AG08396 (cell line): ENCODE measurements around the gene MIDN.

Experiments used
- DNase-seq: peaks from one replicate; pipeline ENCODE4 v3.0.0; 2012; ENCODE audit warnings: low spot score, mixed read lengths

The MIDN gene

DNA sequence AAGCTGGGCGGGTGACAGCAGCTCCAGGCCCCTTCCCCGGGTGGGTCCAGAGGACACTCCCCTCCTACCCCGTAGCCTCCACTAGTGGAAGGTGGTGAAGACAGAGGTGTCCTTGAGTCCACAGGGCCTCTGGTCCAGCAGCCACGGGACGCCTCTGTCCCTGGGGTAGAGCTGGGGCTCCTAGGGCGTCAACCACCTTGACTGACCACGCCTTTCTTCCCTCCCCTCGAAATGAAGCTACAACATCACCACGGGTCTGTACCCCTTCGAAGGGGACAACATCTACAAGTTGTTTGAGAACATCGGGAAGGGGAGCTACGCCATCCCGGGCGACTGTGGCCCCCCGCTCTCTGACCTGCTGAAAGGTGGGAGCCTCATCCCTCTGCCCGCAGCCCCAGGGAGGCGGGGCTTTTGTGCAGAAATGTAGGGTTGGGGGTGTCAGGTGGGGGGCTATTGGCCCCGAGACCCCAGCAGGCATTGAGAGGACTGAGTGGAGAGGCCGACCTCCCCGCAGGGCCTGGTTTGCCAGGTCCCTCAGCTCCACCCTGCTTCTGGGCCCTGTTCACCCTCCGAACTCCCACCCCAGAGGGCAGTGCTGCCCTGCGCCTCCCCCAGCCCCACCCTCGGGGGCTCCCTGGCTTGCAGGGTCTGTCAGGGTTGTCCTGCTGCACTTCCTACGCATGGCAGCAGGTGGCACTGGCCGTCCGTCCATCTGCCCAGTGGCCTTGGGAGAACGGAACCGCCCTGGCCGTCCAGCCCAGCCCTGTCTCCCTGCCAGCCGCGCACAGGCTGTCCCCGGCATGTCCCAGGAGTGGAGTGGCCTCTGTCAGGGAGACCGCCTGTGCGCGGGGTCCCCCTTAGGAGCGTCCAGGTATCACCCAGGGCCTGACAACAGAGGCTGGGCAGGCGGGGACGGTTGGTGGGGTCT lies 27.1 kb upstream of the MIDN start:
- DNase-seq, result peak; percentile 90

DNA sequence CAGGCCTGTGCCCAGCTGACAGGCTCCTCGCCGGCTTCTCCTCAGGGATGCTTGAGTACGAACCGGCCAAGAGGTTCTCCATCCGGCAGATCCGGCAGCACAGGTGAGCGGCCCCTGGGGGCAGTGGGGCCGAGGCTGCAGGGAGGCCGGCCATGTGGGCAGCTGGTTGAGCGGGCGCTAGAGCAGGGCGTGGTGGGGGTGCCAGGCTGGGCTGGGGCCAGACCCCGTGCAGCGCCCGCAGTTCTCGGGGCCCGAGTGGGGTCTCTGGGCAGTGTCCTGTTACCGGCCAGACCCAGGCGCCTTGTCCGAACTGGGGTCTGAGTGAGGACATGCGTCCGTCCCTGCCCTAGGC lies 26.5 kb upstream of the MIDN start:
- no peak for DNase-seq

- no peak for DNase-seq
These were observed 26.0 kb upstream of the MIDN start for GRCh38 chr19:1222394-1222793.

- DNase-seq, result peak; percentile 69
These were observed 25.1 kb upstream of the MIDN start for GRCh38 chr19:1223018-1223855.

- DNase-seq, result no peak
These were observed 24.1 kb upstream of the MIDN start for GRCh38 chr19:1224047-1224825.

- DNase-seq, result no peak
These were observed 23.5 kb upstream of the MIDN start for GRCh38 chr19:1224847-1225246.

DNA sequence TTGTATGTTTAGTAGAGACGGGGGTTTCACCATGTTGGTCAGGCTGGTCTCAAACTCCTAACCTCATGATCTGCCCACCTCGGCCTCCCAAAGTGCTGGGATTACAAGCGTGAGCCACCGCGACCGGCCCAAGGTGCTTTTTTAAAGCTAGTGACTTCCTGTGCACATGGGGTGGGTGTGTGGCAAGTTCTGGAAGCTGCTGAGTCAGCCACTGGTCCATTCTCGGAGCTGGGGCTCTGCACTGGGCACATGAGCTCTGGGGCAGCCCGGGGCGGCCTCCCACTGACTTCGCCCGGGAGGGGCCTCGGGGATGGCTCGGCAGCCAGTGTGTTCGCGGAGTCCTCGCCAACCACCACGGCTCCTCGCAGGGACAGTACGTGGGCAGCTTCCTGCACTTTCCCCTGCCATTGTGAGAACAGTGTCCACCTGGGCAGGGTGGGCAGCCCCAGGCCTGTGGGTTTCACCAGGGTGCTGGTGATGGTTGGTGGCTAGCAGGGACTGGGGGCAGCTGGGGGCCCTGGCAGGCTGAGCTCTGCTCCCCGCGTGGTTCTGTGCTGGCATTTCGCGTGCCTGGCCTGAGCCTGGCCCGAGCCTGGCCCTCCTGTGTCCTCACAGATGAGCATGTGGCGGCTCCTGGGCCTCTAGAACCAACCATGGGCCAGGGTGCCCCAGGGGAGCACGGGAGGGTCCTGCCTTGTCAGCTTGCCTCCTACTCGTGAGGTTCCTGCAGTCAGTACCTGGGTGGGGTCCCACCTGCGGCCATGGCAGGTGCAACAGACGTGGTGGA lies 22.8 kb upstream of the MIDN start:
- DNase-seq, result no peak

GRCh38 chr19:1226227-1226518 lies 22.2 kb upstream of the MIDN start:
- DNase-seq, result no peak

GRCh38 chr19:1226522-1227303 lies 21.7 kb upstream of the MIDN start:
- no peak for DNase-seq

GRCh38 chr19:1227304-1228054 lies 20.9 kb upstream of the MIDN start:
- no peak for DNase-seq

- no peak for DNase-seq
These were observed 20.0 kb upstream of the MIDN start for GRCh38 chr19:1228161-1228957.

DNA sequence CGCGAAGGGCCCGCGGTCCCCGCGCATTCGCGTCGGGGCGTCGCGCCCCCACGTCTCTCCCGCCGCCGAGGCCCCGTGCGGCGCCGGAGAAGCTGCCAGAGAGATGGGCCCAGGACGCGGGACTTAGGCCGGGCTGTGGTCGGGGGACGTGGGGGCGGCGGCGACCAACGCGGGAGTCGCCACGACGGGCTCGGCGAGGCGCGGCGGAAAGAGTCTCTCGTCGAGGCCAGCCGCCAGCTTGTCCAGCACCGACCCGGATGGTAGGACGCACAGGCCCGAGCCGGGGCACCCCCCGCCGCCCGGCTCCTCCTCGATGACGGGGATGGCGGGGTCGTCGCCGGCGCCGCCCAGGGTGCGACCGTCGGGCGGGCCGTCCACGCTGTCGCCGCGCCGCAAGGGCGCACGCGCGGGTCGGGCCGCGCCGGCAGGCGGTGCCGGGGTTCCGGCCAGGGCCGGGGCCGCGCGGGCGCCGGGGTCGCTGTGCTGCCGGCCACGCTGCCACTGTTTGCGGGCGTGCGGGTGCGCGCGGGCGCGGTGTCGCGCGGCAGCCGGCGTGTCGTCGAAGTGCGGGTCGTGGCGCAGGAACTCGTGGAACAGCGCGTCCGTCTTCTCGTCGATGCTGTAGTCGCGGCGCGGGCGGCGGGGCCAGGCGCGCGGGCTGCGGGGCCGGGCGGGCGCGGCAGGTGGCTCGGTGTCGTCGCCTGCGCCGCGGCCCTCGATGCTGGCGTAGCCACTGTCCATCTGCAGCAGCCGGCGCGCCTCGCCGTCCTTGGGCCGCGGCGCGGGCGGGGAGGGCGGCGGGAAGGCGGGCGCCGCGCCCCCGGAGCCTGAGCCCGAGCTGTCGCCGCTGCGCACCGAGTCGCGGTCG lies 19.1 kb upstream of the MIDN start:
- DNase-seq, result no peak

- DNase-seq, result no peak
These were observed 18.2 kb upstream of the MIDN start for GRCh38 chr19:1229924-1230782.

DNA sequence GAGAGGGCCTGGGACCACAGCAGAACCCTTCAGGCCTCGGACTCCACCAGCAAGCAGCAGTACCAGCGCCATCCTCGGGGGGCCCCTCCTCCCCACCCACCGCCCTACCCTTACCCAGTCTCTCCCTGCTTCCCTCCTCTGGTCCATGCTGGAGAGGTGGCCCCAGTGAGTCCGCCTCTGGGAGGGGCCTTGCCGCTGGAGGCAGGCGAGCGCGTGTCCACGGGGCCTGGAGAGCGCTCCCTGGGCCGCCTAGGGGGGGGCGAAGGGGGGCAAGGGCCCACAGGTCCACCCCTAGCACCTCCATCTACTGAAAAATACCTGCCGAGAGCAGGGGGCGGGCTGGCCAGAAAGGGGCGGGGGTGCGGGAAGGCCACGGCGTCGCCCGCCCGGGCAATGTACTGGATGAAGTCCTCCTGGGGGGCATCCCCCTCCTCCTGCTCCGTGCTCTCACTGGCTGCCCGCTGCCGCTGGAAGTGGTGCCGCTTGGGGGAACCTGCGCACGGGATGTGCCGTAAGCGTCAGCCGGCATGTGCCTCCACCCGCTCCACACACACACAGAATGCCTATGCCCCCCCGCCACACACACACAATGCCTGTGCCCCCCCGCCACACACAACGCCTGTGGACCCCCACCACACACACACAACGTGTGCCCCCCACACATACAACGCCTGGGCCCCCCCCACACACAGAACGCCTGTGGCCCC lies 17.4 kb upstream of the MIDN start:
- no peak for DNase-seq

GRCh38 chr19:1231729-1232637 lies 16.4 kb upstream of the MIDN start:
- no peak for DNase-seq

GRCh38 chr19:1232652-1233072 lies 15.7 kb upstream of the MIDN start:
- DNase-seq, result peak; percentile 68
